Inferior parietal cortex (tissue), 1 donor: Measurements from ENCODE around the gene EYS.
"Not testable (repeated sequence)": the region's sequence is repeated elsewhere in the genome, so short reads cannot be mapped to it uniquely, and the experiment has no call there.

Experiments used
- DNase-seq: peaks from one replicate; pipeline ENCODE4 v3.0.0-alpha.2; 2016; ENCODE audit errors: extremely low spot score

The EYS gene

DNA sequence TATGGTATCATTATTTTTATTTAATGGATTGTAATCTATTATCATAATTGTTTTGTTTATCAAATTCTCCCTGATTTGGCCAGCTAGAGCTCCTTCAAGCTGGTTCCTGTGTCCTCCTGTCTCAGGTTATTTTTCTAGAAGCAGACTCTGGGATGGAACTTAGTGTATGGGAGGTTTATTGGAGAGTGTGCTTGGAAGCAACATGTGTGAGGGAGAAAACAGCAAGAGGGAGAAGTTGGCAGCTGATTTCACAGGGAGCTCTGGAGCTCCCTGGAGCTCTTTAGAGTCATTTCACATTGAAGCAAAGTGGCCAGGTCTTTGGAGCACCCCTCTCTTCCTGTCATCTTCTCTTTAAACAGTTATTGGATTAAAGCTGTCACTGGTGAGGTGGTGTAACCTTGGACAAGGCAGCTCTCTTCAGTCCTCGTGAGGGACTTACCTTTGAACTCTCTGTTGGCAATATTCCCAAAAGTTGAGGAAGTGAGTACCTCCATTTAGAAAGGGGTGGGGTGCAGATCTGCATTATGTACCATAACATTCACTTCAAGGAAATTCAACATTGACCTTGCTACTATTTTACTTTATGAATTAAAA is 1967.8 kb downstream of the EYS start:
- no peak for DNase-seq

DNA sequence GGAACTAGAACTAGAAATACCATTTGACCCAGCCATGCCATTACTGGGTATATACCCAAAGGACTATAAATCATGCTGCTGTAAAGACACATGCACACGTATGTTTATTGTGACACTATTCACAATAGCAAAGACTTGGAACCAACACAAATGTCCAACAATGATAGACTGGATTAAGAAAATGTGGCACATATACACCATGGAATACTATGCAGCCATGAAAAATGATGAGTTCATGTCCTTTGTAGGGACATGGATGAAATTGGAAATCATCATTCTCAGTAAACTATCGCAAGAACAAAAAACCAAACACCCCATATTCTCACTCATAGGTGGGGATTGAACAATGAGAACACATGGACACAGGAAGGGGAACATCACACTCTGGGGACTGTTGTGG is 1968.8 kb downstream of the EYS start:
- DNase-seq = not testable (repeated sequence)

DNA sequence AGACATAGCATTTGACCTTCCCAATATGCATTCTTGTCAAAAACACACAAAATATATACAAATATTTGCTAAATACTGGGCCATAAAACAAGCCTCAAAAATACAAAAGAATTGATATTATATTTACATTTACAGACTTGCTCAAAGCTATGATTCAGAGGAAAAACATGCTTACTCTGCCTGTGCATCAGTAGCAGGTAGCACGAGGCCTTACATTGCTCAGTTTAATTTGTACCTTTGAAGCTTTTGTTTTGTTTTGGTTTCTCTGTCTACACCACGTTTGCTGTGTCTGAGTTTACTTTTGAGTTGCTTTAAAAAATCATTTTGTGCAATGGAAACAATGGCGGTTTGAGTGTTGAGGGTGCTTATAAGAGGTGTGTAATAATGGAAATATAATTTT is 1972.1 kb downstream of the EYS start:
- DNase-seq = no peak

DNA sequence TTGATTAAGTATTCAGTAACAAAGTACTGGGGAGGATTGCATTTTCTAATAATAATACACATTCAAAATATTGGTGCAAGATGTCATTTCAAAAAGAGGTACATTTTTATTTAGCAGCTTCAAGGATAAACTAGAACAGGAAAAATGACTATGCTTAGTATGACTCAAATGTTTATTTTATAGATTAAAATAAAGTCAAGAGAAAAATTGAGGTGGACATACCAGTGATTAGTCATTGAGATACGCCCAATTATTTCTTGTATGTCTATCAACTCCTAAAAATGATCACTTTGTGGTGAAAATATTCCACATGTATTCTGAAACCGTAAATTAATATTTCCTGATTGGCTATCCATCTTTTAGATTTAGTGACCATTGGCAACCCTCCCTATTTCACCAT is 1974.7 kb downstream of the EYS start:
- DNase-seq = no peak

GRCh38 chr6:63731930-63732329 is 1975.1 kb downstream of the EYS start:
- DNase-seq = no peak

GRCh38 chr6:63730311-63730710 is 1976.7 kb downstream of the EYS start:
- DNase-seq = no peak

GRCh38 chr6:63724721-63725120 is 1982.3 kb downstream of the EYS start:
- no peak for DNase-seq

DNA sequence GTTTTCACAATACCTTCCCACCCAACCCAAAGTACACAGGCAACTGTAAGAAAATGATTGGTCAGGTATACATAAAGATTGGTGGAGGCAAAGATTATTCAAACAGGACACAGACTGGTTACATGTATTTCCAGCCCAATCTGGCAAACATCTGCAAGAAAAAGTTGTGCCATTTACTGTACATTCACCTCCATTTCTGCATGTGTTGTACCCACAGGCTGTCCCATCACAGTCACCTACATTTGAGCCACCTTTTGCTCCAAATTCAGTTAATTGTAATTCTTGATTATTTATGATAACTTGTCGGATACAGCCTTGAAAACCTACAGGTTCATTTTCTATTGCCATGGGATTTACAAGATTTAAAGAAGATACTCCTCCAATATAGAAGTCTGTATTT is 1985.8 kb downstream of the EYS start:
- no peak for DNase-seq

DNA sequence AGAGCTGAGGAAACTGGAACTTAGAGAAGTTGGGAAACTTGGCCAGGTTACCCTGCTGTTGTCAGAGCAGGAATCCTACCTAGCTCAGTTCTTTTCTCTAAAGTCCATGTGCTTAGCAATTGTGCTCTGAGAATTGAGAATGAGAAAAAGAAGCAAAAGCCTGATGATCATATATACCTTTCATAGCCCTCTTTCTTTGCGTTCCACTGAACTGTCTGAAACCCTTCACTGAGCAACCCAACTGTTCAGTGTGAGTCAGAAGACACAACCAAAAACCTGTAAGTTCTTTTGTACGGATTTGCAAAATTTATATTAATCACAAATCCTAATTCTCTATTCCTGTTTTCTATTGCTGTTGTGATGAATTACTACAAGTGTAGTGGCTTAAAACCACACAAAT is 1990.9 kb downstream of the EYS start:
- no peak for DNase-seq

DNA sequence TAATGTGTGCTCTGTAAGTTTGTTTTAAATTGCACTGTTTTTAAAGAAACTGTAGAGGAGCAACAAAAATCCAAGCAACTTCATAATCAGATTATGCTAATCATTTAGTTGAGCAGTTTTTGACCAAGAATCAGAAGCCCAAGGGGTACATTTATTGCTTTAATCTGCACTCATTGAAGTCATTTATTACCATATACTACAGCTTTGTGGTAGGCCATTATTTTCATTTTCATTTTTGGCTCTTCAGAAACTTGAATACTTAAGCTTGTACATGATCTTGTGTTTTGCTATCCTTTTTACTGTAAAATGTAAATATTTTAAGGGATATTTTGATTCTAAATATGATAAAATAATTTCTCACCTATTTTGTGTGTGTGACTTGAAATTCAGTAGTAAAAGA is 1992.9 kb downstream of the EYS start:
- no peak for DNase-seq

DNA sequence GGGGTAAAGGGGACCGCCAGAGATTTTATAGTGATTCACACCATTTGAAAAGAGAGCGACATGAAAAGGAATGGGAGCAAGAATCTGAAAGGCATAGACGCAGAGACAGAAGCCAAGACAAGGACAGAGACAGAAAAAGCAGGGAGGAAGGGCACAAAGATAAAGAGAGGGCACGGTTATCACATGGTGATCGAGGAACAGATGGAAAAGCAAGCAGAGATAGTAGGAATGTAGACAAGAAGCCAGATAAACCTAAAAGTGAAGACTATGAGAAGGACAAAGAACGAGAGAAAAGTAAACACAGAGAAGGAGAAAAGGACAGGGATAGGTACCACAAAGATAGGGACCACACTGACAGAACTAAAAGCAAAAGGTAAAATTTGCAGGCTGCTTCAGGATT is 1993.7 kb downstream of the EYS start:
- no peak for DNase-seq

- no peak for DNase-seq
These were observed 1997.9 kb downstream of the EYS start for GRCh38 chr6:63709148-63709547.

DNA sequence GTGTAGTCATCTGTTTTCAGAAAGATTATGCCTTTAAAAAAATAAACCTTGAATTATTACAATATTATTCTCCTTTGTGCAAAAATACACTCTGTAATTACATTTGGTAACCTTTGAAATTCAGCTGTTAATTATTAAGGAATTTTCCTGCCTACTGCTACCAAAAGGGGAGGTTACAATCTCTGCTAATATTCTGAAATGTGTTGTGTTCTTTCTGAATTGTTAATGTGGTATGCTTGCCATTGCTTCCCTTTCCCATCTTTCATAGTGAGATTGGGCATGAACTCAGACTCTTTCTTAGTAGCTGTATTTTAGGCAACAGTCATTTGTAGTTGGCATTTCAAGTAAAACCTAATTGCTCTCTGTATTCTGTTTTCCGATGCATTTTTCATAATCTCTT is 1998.4 kb downstream of the EYS start:
- no peak for DNase-seq

- no peak for DNase-seq
These were observed 2000.4 kb downstream of the EYS start for GRCh38 chr6:63706630-63707029.

GRCh38 chr6:63705707-63706106 is 2001.3 kb downstream of the EYS start:
- no peak for DNase-seq

- no peak for DNase-seq
These were observed 2016.8 kb downstream of the EYS start for GRCh38 chr6:63690221-63690620.

DNA sequence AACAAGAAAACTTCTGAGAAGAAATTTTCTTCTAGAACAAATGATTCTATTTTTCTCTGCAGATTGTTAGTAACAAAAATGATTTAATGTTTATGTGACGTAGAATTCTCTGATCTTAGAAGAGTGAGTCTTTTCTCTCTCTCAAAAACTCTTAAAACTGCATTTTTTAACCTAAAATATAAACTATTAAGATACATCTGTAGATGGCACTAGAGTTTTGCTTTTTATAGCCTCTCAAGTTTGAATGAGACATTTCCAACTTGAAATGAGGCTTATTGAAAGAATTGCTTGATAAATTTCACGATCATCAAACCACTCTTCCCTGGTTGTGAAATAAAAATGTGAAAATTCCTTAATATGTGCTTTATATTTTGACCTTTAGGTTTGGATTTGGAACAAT is 2017.6 kb downstream of the EYS start:
- peak; percentile 17 for DNase-seq

GRCh38 chr6:63685446-63686379 is 2021.3 kb downstream of the EYS start:
- DNase-seq = no peak

DNA sequence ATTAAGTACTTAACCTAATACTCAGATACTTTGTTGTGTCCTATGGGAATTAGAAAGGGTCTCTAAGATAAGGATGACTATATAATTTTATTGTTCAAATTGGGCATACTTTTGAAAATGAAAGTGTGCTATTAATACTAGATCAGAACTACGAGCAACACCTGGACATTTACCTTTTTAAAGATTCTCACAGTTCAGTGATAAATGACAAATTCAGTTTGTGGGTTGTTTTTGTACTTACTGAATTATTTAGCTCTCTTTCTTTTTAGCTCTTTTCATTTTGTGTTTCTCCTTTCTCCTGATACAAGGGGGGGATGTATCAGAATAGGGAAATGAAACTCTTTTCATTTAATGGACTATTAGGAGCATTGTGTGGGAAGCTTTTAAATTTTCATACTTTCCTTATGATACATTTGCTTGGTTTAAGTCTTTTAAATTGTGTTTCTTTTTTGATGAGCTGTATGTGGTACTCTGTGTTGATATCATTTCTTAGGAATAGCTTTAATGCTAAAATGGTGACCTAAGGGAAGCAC is 2023.9 kb downstream of the EYS start:
- no peak for DNase-seq

DNA sequence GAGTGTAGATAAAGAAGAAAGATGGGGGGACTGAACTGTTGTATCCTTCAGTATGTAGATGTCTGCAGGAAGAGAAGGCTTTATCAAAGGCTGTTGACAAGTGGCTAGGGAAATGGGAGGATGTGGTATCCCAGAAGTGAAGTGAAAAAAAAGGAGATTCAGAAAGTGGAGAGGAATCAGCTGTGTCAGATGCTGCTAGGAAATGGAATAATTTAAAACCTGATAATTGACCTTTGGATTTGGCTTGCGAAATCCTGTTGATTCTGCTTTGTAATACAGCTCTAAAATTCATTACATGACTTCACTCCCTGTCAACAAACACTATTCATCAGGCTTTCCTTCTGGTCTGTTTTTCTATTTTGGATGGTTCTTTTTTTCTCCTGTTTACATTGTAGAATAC is 2029.7 kb downstream of the EYS start:
- DNase-seq = no peak

- no peak for DNase-seq
These were observed 2030.5 kb downstream of the EYS start for GRCh38 chr6:63676412-63677114.

DNA sequence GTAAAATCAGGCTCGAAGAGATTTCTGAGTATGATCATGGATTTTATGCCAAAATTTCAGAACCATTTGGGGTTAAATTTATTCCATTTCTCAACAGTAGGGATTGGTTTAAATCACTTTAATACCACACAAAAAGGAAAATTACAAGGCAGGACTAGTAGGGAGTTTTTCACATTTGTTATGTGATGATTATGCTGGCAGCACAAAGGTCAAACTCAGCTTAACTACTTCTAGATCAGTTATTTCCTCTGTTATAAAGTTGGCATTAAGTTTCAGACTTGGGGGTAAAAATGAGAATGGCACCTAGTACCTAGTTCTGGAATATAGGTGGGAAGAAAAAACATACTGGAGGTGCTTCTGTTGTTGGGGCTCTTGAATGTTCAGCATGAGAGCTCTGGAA is 2031.9 kb downstream of the EYS start:
- no peak for DNase-seq

DNA sequence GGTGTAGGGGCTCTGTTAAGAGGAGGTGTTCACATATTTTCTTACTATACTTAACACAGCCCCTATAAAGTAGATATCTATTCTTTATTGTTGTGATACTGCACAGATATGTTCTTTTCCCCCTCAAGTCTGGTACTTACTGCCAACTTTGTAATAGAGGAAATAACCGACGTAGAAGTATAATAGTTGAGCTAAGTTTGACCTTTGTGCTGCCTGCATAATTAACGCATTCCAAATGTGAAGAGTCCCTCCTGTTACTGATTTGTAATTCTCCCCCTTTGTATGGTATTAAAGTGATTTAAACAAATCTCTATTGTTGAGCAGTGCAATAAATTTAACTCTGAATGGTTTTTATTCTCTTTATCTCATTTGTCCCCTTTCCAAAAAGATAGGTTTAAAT is 2032.4 kb downstream of the EYS start:
- DNase-seq = no peak
